ENCODE data around the gene ABCC3.

ABCC3 gene

GRCh38 chr17:50697663-50698272, 63.1 kb downstream of the ABCC3 start:
- H3K4ac ChIP-seq (ENCODE audit: low read depth in 1 of 2, low read length in 2 of 2), result no peak overlapping the region
- H2AK5ac ChIP-seq (ENCODE audit: low read length, severe bottlenecking), result no peak overlapping the region
- no peak overlapping the region for H3K4me2 ChIP-seq (ENCODE audit: low read length, poor library complexity, severe bottlenecking)
- H3K27me3 ChIP-seq (ENCODE audit: control insufficient read depth in 1 of 2, insufficient read depth in 1 of 2, low read length in 2 of 2), result no peaks in the 10 kb centered on the region
- no peak overlapping the region for H2BK12ac ChIP-seq (ENCODE audit: low read length in 2 of 2)
- H4K8ac ChIP-seq (ENCODE audit: low read length), result no peak overlapping the region
- H2AFZ ChIP-seq (ENCODE audit: low read depth, low read length), result no peak overlapping the region
- peak overlapping the region; percentile 43 for H3K27ac ChIP-seq (ENCODE audit: low read length, poor library complexity, severe bottlenecking)
- H4K91ac ChIP-seq (ENCODE audit: low read length), result no peak overlapping the region
- H3K23ac ChIP-seq (ENCODE audit: low read length in 2 of 2), result no peak overlapping the region
- peak overlapping the region; percentile 28 for H3K9ac ChIP-seq (ENCODE audit: low read length)
- peaks cover 8% of the 10 kb centered on the region for H3K4me1 ChIP-seq (ENCODE audit: control insufficient read depth, insufficient read depth, low read depth, low read length)
- DNase-seq, result no peak
- no peak overlapping the region for H3K4me3 ChIP-seq (ENCODE audit: insufficient read depth in 1 of 2, low read depth in 1 of 2, low read length in 2 of 2)
- H2BK120ac ChIP-seq (ENCODE audit: low read depth, low read length), result no peak overlapping the region
- H3K79me1 ChIP-seq (replicated peaks; ENCODE audit: low read length, poor library complexity, severe bottlenecking), result peaks cover 18% of the 10 kb centered on the region
- H3K18ac ChIP-seq (ENCODE audit: low read depth in 1 of 2, low read length in 2 of 2), result no peak overlapping the region
- H3K36me3 ChIP-seq (ENCODE audit: control insufficient read depth in 1 of 2, insufficient read depth in 2 of 2, low read depth in 1 of 2, low read length in 2 of 2), result peaks cover 18 to 75% of the 10 kb centered on the region in 2 experiments
- WGBS, result 88% methylated on average over 2 of the region's 3 CpGs
- no peak overlapping the region for H3K14ac ChIP-seq (ENCODE audit: low read length in 2 of 2)
- no peaks in the 10 kb centered on the region for H3K9me3 ChIP-seq (ENCODE audit: control insufficient read depth, low read length)
- H2BK5ac ChIP-seq (ENCODE audit: low read depth, low read length, poor library complexity, severe bottlenecking), result no peak overlapping the region
- no peak overlapping the region for H2BK15ac ChIP-seq (ENCODE audit: low read depth, poor library complexity, severe bottlenecking)

DNA sequence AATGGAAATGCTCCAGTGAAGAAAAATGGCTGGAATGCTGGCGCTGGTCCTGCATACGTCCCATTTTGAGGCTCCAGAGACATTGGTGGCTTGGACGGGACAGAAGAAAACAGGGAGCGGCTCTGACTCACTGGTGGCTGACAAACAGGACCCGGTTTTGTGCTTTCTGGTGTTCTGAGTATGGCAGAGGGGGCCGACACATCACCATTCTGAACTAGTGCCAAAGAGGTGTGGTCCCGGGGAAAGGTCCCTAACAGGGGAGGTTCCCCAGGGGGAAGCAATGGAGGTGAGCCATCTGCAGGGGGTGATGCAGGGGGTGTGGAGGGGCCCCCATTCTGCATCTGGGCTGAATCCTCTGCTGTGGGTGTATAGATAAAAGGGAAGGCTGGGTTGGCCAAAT, 64.7 kb downstream of the ABCC3 start:
- H2BK12ac ChIP-seq (ENCODE audit: low read length in 2 of 2), result no peak overlapping the region
- H3K4me2 ChIP-seq (ENCODE audit: low read length, poor library complexity, severe bottlenecking), result no peak overlapping the region
- H3K4me1 ChIP-seq (ENCODE audit: control insufficient read depth, insufficient read depth, low read depth, low read length), result peaks cover 4% of the 10 kb centered on the region
- no peak overlapping the region for H2BK120ac ChIP-seq (ENCODE audit: low read depth, low read length)
- H4K91ac ChIP-seq (ENCODE audit: low read length), result no peak overlapping the region
- no peak overlapping the region for H3K27ac ChIP-seq (ENCODE audit: low read length, poor library complexity, severe bottlenecking)
- H2BK5ac ChIP-seq (ENCODE audit: low read depth, low read length, poor library complexity, severe bottlenecking), result no peak overlapping the region
- no peak overlapping the region for H4K8ac ChIP-seq (ENCODE audit: low read length)
- H2BK15ac ChIP-seq (ENCODE audit: low read depth, poor library complexity, severe bottlenecking), result no peak overlapping the region
- no peak overlapping the region for H2AFZ ChIP-seq (ENCODE audit: low read depth, low read length)
- peaks cover 20% of the 10 kb centered on the region for H3K79me1 ChIP-seq (replicated peaks; ENCODE audit: low read length, poor library complexity, severe bottlenecking)
- H3K9me3 ChIP-seq (ENCODE audit: control insufficient read depth, low read length), result no peaks in the 10 kb centered on the region
- H3K9ac ChIP-seq (ENCODE audit: low read length), result peak overlapping the region; percentile 9
- no peaks in the 10 kb centered on the region for H3K27me3 ChIP-seq (ENCODE audit: control insufficient read depth in 1 of 2, insufficient read depth in 1 of 2, low read length in 2 of 2)
- H3K23ac ChIP-seq (ENCODE audit: low read length in 2 of 2), result no peak overlapping the region
- H3K14ac ChIP-seq (ENCODE audit: low read length in 2 of 2), result no peak overlapping the region
- H3K36me3 ChIP-seq (ENCODE audit: control insufficient read depth in 1 of 2, insufficient read depth in 2 of 2, low read depth in 1 of 2, low read length in 2 of 2), result peaks cover 18 to 79% of the 10 kb centered on the region in 2 experiments
- H2AK5ac ChIP-seq (ENCODE audit: low read length, severe bottlenecking), result no peak overlapping the region
- no peak overlapping the region for H3K4ac ChIP-seq (ENCODE audit: low read depth in 1 of 2, low read length in 2 of 2)
- 92% methylated on average over 7 of the region's 7 CpGs for WGBS
- no peak overlapping the region for H3K18ac ChIP-seq (ENCODE audit: low read depth in 1 of 2, low read length in 2 of 2)
- H3K4me3 ChIP-seq (ENCODE audit: insufficient read depth in 1 of 2, low read depth in 1 of 2, low read length in 2 of 2), result no peak overlapping the region
- DNase-seq, result no peak

DNA sequence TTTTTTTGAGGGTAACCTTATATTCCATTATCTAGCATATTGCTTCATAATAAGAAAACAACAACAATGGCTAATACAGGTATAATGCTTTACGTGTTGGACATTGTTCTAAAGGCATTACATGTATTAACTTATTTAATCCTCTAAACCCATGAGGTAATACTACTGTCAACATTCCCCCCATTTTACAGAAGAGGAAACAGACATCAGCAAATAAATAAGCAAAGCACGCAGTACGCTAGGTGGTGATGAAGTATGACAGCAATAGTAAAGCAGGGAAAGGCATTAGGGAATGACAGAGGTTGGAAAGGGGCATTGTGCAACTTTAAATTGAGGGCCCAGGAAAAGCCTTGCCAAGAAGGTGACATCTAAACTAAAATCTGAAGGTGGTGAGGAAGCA, 68.5 kb downstream of the ABCC3 start:
- H3K23ac ChIP-seq (ENCODE audit: low read length in 2 of 2), result no peak overlapping the region
- H3K9ac ChIP-seq (ENCODE audit: low read length), result peak overlapping the region; percentile 46
- no peak overlapping the region for H3K4me3 ChIP-seq (ENCODE audit: insufficient read depth in 1 of 2, low read depth in 1 of 2, low read length in 2 of 2)
- DNase-seq, result no peak
- no peak overlapping the region for H3K18ac ChIP-seq (ENCODE audit: low read depth in 1 of 2, low read length in 2 of 2)
- no peak overlapping the region for H2BK5ac ChIP-seq (ENCODE audit: low read depth, low read length, poor library complexity, severe bottlenecking)
- no peak overlapping the region for H3K4ac ChIP-seq (ENCODE audit: low read depth in 1 of 2, low read length in 2 of 2)
- no peak overlapping the region for H2AK5ac ChIP-seq (ENCODE audit: low read length, severe bottlenecking)
- no peak overlapping the region for H3K27ac ChIP-seq (ENCODE audit: low read length, poor library complexity, severe bottlenecking)
- no peak overlapping the region for H4K91ac ChIP-seq (ENCODE audit: low read length)
- no peak overlapping the region for H3K4me2 ChIP-seq (ENCODE audit: low read length, poor library complexity, severe bottlenecking)
- no peak overlapping the region for H2AFZ ChIP-seq (ENCODE audit: low read depth, low read length)
- H3K14ac ChIP-seq (ENCODE audit: low read length in 2 of 2), result no peak overlapping the region
- H3K9me3 ChIP-seq (ENCODE audit: control insufficient read depth, low read length), result no peaks in the 10 kb centered on the region
- H2BK15ac ChIP-seq (ENCODE audit: low read depth, poor library complexity, severe bottlenecking), result no peak overlapping the region
- H3K79me1 ChIP-seq (replicated peaks; ENCODE audit: low read length, poor library complexity, severe bottlenecking), result peaks cover 17% of the 10 kb centered on the region
- no peak overlapping the region for H2BK12ac ChIP-seq (ENCODE audit: low read length in 2 of 2)
- H2BK120ac ChIP-seq (ENCODE audit: low read depth, low read length), result no peak overlapping the region
- H3K36me3 ChIP-seq (ENCODE audit: control insufficient read depth in 1 of 2, insufficient read depth in 2 of 2, low read depth in 1 of 2, low read length in 2 of 2), result peaks cover 9 to 51% of the 10 kb centered on the region in 2 experiments
- peaks cover 12% of the 10 kb centered on the region for H3K4me1 ChIP-seq (ENCODE audit: control insufficient read depth, insufficient read depth, low read depth, low read length)
- no peak overlapping the region for H4K8ac ChIP-seq (ENCODE audit: low read length)
- H3K27me3 ChIP-seq (ENCODE audit: control insufficient read depth in 1 of 2, insufficient read depth in 1 of 2, low read length in 2 of 2), result no peaks in the 10 kb centered on the region
- whole genome bisulfite sequencing, result 95% methylated on average over 3 of the region's 3 CpGs

GRCh38 chr17:50707289-50708049, 72.8 kb downstream of the ABCC3 start, which contains the start of gene ANKRD40:
ANKRD40 (minus strand) TSS chr17:50707914; CDS start chr17:50707654, 260 bp downstream.
- peak within 1 kb of the TSS; percentile 32 to 90 for H2BK12ac ChIP-seq (ENCODE audit: low read length in 2 of 2)
- H2BK15ac ChIP-seq (ENCODE audit: low read depth, poor library complexity, severe bottlenecking), result peak within 1 kb of the TSS; percentile 60
- peak within 1 kb of the TSS; percentile 72 for H3K4me2 ChIP-seq (ENCODE audit: low read length, poor library complexity, severe bottlenecking)
- peak within 1 kb of the TSS; percentile 91 for H3K27ac ChIP-seq (ENCODE audit: low read length, poor library complexity, severe bottlenecking)
- peak; percentile 96 for DNase-seq
- peak within 1 kb of the TSS; percentile 75 to 97 for H3K4ac ChIP-seq (ENCODE audit: low read depth in 1 of 2, low read length in 2 of 2)
- H2AK5ac ChIP-seq (ENCODE audit: low read length, severe bottlenecking), result peak within 1 kb of the TSS; percentile 79
- under 1% methylated on average over 41 of the region's 74 CpGs for WGBS
- H2BK120ac ChIP-seq (ENCODE audit: low read depth, low read length), result peak within 1 kb of the TSS; percentile 97
- peak within 1 kb of the TSS; percentile 87 to 98 for H3K18ac ChIP-seq (ENCODE audit: low read depth in 1 of 2, low read length in 2 of 2)
- H3K4me1 ChIP-seq (ENCODE audit: control insufficient read depth, insufficient read depth, low read depth, low read length), result peaks cover 13% of the 10 kb centered on the region
- H3K14ac ChIP-seq (ENCODE audit: low read length in 2 of 2), result peak within 1 kb of the TSS in 1 of 2 experiments; percentile 99
- H3K23ac ChIP-seq (ENCODE audit: low read length in 2 of 2), result peak within 1 kb of the TSS in 1 of 2 experiments; percentile 70
- peak within 1 kb of the TSS; percentile 91 for H4K8ac ChIP-seq (ENCODE audit: low read length)
- peak within 1 kb of the TSS; percentile 97 for H2AFZ ChIP-seq (ENCODE audit: low read depth, low read length)
- H3K27me3 ChIP-seq (ENCODE audit: control insufficient read depth in 1 of 2, insufficient read depth in 1 of 2, low read length in 2 of 2), result no peaks in the 10 kb centered on the region
- H2BK5ac ChIP-seq (ENCODE audit: low read depth, low read length, poor library complexity, severe bottlenecking), result peak within 1 kb of the TSS; percentile 95
- peak within 1 kb of the TSS; percentile 79 to 90 for H3K4me3 ChIP-seq (ENCODE audit: insufficient read depth in 1 of 2, low read depth in 1 of 2, low read length in 2 of 2)
- peak within 1 kb of the TSS; percentile 96 for H3K9ac ChIP-seq (ENCODE audit: low read length)
- peaks cover 0 to 26% of the 10 kb centered on the region in 2 experiments for H3K36me3 ChIP-seq (ENCODE audit: control insufficient read depth in 1 of 2, insufficient read depth in 2 of 2, low read depth in 1 of 2, low read length in 2 of 2)
- peaks cover 9% of the 10 kb centered on the region for H3K79me1 ChIP-seq (replicated peaks; ENCODE audit: low read length, poor library complexity, severe bottlenecking)
- peak within 1 kb of the TSS; percentile 96 for H4K91ac ChIP-seq (ENCODE audit: low read length)
- H3K9me3 ChIP-seq (ENCODE audit: control insufficient read depth, low read length), result no peaks in the 10 kb centered on the region
